ENCODE measurements around the gene FBXO31.

FBXO31 gene

GRCh38 chr16:87374313-87374712 is 9.3 kb downstream of the FBXO31 start:
- H3K4me3 ChIP-seq (replicated peaks; ENCODE audit: low read depth, low read length), result no peak overlapping the region
- no peak for DNase-seq (ENCODE audit: low read depth)
- no peak for TF ChIP-seq CTCF (IDR thresholded peaks at IDR 0.05; ENCODE audit: low read length, missing control alignments)

GRCh38 chr16:87372305-87372704 is 11.3 kb downstream of the FBXO31 start:
- no peak for DNase-seq (ENCODE audit: low read depth)
- H3K4me3 ChIP-seq (replicated peaks; ENCODE audit: low read depth, low read length), result no peak overlapping the region
- TF ChIP-seq CTCF (IDR thresholded peaks at IDR 0.05; ENCODE audit: low read length, missing control alignments), result no peak

- no peak for TF ChIP-seq CTCF (IDR thresholded peaks at IDR 0.05; ENCODE audit: low read length, missing control alignments)
- DNase-seq (ENCODE audit: low read depth), result no peak
Measured at GRCh38 chr16:87371261-87371866, 12.2 kb downstream of the FBXO31 start.

GRCh38 chr16:87369796-87370719 is 13.5 kb downstream of the FBXO31 start:
- TF ChIP-seq CTCF (IDR thresholded peaks at IDR 0.05; ENCODE audit: low read length, missing control alignments), result no peak
- H3K4me3 ChIP-seq (replicated peaks; ENCODE audit: low read depth, low read length), result no peak overlapping the region
- DNase-seq (ENCODE audit: low read depth), result no peak

More at GRCh38 chr16:87371261-87371866, 12.2 kb downstream of the FBXO31 start:
- no peak overlapping the region for H3K4me3 ChIP-seq (replicated peaks; ENCODE audit: low read depth, low read length)

GRCh38 chr16:87369117-87369765 is 14.3 kb downstream of the FBXO31 start:
- no peak overlapping the region for H3K4me3 ChIP-seq (replicated peaks; ENCODE audit: low read depth, low read length)
- TF ChIP-seq CTCF (IDR thresholded peaks at IDR 0.05; ENCODE audit: low read length, missing control alignments), result no peak
- no peak for DNase-seq (ENCODE audit: low read depth)

GRCh38 chr16:87368029-87368770 is 15.4 kb downstream of the FBXO31 start:
- no peak overlapping the region for H3K4me3 ChIP-seq (replicated peaks; ENCODE audit: low read depth, low read length)
- no peak for TF ChIP-seq CTCF (IDR thresholded peaks at IDR 0.05; ENCODE audit: low read length, missing control alignments)
- no peak for DNase-seq (ENCODE audit: low read depth)
